ENCODE measurements around the gene HOPX. TPM values are rescaled to one million over a fixed set of nuclear protein-coding genes. Genes with fewer than 3 reads are reported as not detected.
A peak's percentile ranks its signal among the peaks of the same experiment; 100 is the strongest.

The HOPX gene
- total RNA-seq, 2 donors from 2014 or later, result 62.9 to 63.5 TPM

- intact Hi-C loops (cut with DNase I), result loop anchor here in 1 of 2 donors (10.0 kb wide), 1 partner anchor 84 kb away; no protein-coding TSS in a partner anchor
- no peak for DNase-seq (ENCODE audit: low spot score)
These were observed 22.6 kb downstream of the HOPX start for GRCh38 chr4:56658528-56658927.

GRCh38 chr4:56657818-56658217 is 23.3 kb downstream of the HOPX start:
- intact Hi-C loops (cut with DNase I), result loop anchor here in 1 of 2 donors (10.0 kb wide), 1 partner anchor 83 kb away; no protein-coding TSS in a partner anchor
- no peak for DNase-seq (ENCODE audit: low spot score)

GRCh38 chr4:56657128-56657527 is 24.0 kb downstream of the HOPX start:
- no peak for DNase-seq (ENCODE audit: low spot score)
- intact Hi-C loops (cut with DNase I), result loop anchor here in 1 of 2 donors (10.0 kb wide), 1 partner anchor 82 kb away; no protein-coding TSS in a partner anchor

- intact Hi-C loops (cut with DNase I), result loop anchor here in 1 of 2 donors (10.0 kb wide), 1 partner anchor 81 kb away; no protein-coding TSS in a partner anchor
- no peak for DNase-seq (ENCODE audit: low spot score)
These were observed 24.8 kb downstream of the HOPX start for GRCh38 chr4:56656346-56656643.

GRCh38 chr4:56655627-56656345 is 25.3 kb downstream of the HOPX start:
- DNase-seq (ENCODE audit: low spot score), result peak; percentile 82
- intact Hi-C loops (cut with DNase I), result loop anchor here in 1 of 2 donors (10.0 kb wide), 1 partner anchor 81 kb away; no protein-coding TSS in a partner anchor

- peak; percentile 79 for DNase-seq (ENCODE audit: low spot score)
These were observed 25.9 kb downstream of the HOPX start for GRCh38 chr4:56655209-56655626.

GRCh38 chr4:56654238-56654632 is 26.9 kb downstream of the HOPX start:
- intact Hi-C loops (cut with DNase I), result loop anchor here in 1 of 2 donors (10.0 kb wide), 1 partner anchor 79 kb away; no protein-coding TSS in a partner anchor
- DNase-seq (ENCODE audit: low spot score), result no peak

More at GRCh38 chr4:56655209-56655626, 25.9 kb downstream of the HOPX start:
- intact Hi-C loops (cut with DNase I), result loop anchor here in 1 of 2 donors (10.0 kb wide), 1 partner anchor 80 kb away; no protein-coding TSS in a partner anchor

GRCh38 chr4:56653461-56654237 is 27.4 kb downstream of the HOPX start:
- intact Hi-C loops (cut with DNase I), result loop anchor here in 1 of 2 donors (10.0 kb wide), 1 partner anchor 79 kb away; no protein-coding TSS in a partner anchor
- DNase-seq (ENCODE audit: low spot score), result no peak

- intact Hi-C loops (cut with DNase I), result loop anchor here in 1 of 2 donors (10.0 kb wide), 1 partner anchor 77 kb away; no protein-coding TSS in a partner anchor
- DNase-seq (ENCODE audit: low spot score), result no peak
These were observed 28.9 kb downstream of the HOPX start for GRCh38 chr4:56652196-56652595.

- no peak for DNase-seq (ENCODE audit: low spot score)
- intact Hi-C loops (cut with DNase I), result loop anchor here in 1 of 2 donors (10.0 kb wide), 1 partner anchor 76 kb away; no protein-coding TSS in a partner anchor
These were observed 30.1 kb downstream of the HOPX start for GRCh38 chr4:56651056-56651350.

GRCh38 chr4:56650262-56651055 is 30.6 kb downstream of the HOPX start:
- no peak for DNase-seq (ENCODE audit: low spot score)
- intact Hi-C loops (cut with DNase I), result loop anchor here in 1 of 2 donors (10.0 kb wide), 1 partner anchor 76 kb away; no protein-coding TSS in a partner anchor

GRCh38 chr4:56649445-56650261 is 31.4 kb downstream of the HOPX start:
- intact Hi-C loops (cut with DNase I), result loop anchor here in 1 of 2 donors (10.0 kb wide), 1 partner anchor 75 kb away; no protein-coding TSS in a partner anchor
- no peak for DNase-seq (ENCODE audit: low spot score)

- intact Hi-C loops (cut with DNase I), result no loop called here
- DNase-seq (ENCODE audit: low spot score), result no peak
These were observed 32.3 kb downstream of the HOPX start for GRCh38 chr4:56648824-56649151.

- intact Hi-C loops (cut with DNase I), result no loop called here
- no peak for DNase-seq (ENCODE audit: low spot score)
These were observed 32.9 kb downstream of the HOPX start for GRCh38 chr4:56648021-56648823.

- no peak for DNase-seq (ENCODE audit: low spot score)
- intact Hi-C loops (cut with DNase I), result no loop called here
These were observed 34.8 kb downstream of the HOPX start for GRCh38 chr4:56646341-56646740.

GRCh38 chr4:56643596-56643995 is 37.5 kb downstream of the HOPX start:
- intact Hi-C loops (cut with DNase I), result no loop called here
- no peak for DNase-seq (ENCODE audit: low spot score)

- intact Hi-C loops (cut with DNase I), result no loop called here
- DNase-seq (ENCODE audit: low spot score), result no peak
These were observed 39.5 kb downstream of the HOPX start for GRCh38 chr4:56641494-56642051.
